Measurements from ENCODE around the gene RADIL.
A peak's percentile ranks its signal among the peaks of the same experiment; 100 is the strongest.
"Not testable (repeated sequence)": the region's sequence is repeated elsewhere in the genome, so short reads cannot be mapped to it uniquely, and the experiment has no call there.

Gene RADIL

DNA sequence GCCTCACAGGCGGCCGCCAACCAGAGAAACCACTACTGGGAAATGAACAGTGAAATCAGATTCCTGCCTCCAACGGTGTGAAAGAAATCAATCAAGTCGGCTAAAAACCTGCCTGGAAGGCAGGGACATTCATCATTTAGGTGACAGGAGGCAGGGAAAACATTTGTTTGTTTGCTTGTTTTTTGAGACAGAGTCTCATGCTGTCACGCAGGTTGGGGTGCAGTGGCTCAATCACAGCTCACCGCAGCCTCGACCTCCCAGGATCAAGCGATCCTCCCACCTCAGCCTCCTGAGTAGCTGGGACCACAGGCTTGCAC, 77.6 kb downstream of the RADIL start:
- Mint-ChIP-seq H3K27me3 (peaks cover 13% of the 10 kb centered on the region), H3K9me3 (no peaks in the 10 kb centered on the region), H3K4me3 (no peak overlapping the region), H3K27ac (no peak overlapping the region), H3K4me1 (ENCODE audit: low read depth) (peaks cover 5% of the 10 kb centered on the region), H3K36me3 (ENCODE audit: low read depth) (no peaks in the 10 kb centered on the region)
- no peak for DNase-seq

DNA sequence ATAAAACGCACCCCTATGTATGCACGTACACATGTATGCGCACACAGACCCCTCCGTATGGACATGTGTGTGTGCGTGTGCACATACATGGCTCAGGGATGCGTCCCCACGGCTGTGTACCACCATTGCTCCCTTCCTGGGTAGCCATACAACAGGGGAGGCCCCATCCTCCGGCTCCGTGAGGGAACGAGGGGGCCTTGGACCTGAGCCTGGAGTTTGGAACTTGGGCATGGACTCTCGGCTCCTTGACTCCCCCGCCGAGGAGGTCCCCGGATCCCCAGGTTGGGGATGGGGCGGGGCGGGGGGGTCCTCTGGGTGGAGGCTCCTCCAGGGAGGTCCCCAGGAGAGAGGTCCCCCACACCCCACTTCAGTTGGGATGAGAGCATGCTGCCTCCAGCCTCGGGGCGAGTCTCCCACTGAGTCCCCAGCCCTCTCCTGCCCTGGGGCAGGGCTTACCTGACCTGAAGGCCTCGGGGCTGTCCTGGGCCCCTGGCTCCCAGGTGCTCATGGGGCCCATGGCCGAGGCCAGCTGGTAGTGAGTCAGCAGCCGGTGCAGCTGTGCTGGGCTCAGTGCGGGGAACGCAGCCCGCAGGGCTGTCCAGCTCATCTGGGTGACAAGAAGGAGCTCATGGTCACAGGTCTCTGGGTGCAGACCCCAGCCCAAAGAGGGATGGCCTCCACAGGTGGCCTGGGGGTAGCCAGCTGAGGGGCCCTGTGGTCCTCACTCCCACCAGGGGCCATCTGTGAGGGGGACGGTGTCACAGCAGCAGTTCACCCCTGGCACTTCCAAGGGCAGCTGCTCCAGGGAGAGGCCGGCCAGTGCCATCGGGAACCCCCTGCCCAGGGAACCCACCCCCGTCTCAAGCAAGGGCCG, 78.2 kb downstream of the RADIL start:
- Mint-ChIP-seq H3K27me3 (peaks cover 10% of the 10 kb centered on the region), H3K36me3 (ENCODE audit: low read depth) (no peaks in the 10 kb centered on the region), H3K4me1 (ENCODE audit: low read depth) (peaks cover 5% of the 10 kb centered on the region), H3K4me3 (no peak overlapping the region), H3K27ac (no peak overlapping the region), H3K9me3 (no peaks in the 10 kb centered on the region)
- DNase-seq: no peak

DNA sequence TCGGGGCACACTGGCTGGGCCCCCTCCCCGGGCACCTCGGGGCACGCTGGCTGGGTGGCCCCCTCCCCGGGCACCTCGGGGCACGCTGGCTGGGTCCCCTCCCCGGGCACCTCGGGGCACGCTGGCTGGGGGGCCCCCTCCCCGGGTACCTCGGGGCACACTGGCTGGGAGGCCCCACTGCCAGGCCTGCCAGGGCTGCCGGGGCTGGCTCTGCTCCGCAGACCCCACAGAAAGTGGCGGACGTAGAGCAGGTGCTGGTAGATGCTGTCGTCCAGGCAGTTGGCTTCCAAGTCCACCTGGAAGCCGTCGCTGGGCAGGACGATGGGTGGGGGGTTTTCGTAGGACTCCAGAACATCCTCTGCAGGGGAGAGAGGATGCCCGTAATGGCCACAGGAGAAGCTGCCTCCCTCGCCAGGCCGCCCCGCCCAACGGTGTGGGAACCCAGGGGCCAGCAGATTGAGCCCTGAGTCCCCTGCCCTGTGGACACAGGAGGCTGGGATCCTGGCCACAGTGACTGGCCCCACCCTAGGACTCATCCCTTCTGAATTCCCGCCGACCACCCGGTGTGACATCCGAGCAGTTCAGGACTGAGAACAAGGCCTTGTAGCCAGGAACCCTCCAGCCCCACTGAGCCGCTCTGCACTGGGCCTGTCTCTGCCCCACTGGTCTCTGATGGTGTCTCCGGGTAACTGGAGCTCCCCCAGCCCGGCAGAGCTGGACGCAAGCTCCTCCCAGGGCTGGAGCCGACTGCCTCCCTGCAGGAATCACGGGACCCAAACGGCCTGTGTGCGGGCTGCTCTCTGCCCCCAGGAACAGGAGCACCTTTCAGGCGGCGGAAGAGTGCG, 79.9 kb downstream of the RADIL start:
- no peak overlapping the region for H3K4me3 Mint-ChIP-seq
- H3K36me3 Mint-ChIP-seq (ENCODE audit: low read depth): no peaks in the 10 kb centered on the region
- DNase-seq: no peak
- no peak overlapping the region for H3K27ac Mint-ChIP-seq
- H3K27me3 Mint-ChIP-seq: peaks cover 4% of the 10 kb centered on the region
- H3K9me3 Mint-ChIP-seq: no peaks in the 10 kb centered on the region
- no peaks in the 10 kb centered on the region for H3K4me1 Mint-ChIP-seq (ENCODE audit: low read depth)

GRCh38 chr7:4802577-4802976, 80.9 kb downstream of the RADIL start:
- not testable (repeated sequence) for H3K4me3 Mint-ChIP-seq; H3K27me3 Mint-ChIP-seq; H3K9me3 Mint-ChIP-seq; H3K27ac Mint-ChIP-seq; DNase-seq; H3K36me3 Mint-ChIP-seq (ENCODE audit: low read depth); H3K4me1 Mint-ChIP-seq (ENCODE audit: low read depth)

DNA sequence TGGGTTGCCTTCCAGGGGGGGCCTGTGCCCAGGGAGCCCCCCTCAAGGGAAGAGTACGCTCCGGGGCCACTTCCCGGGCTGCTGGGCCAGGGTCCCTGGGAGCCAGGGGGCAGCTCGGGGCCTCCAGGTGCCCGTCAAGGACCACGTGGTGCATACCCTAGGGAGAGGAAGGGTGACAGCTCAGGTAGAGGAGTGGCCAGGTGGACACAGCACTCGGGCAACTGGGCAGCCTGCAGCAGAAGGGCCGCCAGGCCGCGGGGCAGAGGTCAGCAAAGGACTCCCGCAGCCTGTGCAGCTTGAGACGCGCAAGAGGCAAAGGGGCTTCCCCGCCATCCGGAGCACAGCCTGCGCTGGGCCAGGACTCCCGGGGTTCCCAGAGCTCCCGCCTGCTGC, 81.7 kb downstream of the RADIL start:
- no peaks in the 10 kb centered on the region for H3K4me1 Mint-ChIP-seq (ENCODE audit: low read depth)
- H3K4me3 Mint-ChIP-seq: no peak overlapping the region
- H3K9me3 Mint-ChIP-seq: no peaks in the 10 kb centered on the region
- H3K27ac Mint-ChIP-seq: no peak overlapping the region
- peaks cover 1% of the 10 kb centered on the region for H3K27me3 Mint-ChIP-seq
- H3K36me3 Mint-ChIP-seq (ENCODE audit: low read depth): no peaks in the 10 kb centered on the region
- no peak for DNase-seq

DNA sequence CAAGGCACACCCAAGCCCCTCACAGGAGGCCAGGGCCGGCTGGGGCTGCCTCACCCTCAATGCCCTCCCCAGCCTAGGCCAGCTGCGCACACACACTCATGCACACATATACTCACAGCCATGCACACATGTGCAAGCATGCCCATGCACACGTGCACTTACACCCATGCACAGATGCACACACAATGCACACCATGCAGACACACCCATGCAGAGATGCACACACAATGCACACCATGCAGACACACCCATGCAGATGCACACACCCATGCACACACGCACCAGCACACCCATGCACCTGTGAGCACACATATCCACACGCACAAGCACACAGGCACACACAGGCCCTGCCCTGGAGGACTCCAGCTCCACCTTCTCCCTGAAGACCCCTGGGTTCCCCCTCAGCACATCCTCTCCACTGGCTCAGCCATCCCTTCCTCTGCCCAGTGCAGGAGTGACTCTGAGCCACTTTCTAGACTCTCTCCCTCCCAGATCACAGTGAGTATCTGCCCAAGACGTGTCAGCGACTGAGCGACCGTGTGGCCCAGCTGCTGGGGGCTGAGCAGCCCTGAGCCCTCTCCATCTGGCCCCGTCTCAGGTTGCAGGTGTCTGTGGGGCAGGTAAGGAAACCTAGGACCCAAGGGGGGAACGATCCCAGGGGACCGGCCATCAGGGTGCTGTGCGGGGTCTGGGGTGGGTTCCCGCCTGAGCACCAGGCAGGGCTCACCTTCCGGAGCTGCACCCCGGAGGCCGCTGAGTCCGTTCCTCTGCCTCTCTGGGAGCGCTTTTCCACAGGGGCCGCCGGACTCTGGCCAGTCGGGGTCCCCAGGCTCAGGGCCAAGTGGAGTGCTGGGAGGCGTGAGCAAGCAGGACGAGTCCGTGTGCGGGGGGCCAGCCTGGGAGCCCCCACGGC, 82.3 kb downstream of the RADIL start:
- Mint-ChIP-seq H3K4me3 (no peak overlapping the region), H3K36me3 (ENCODE audit: low read depth) (no peaks in the 10 kb centered on the region), H3K4me1 (ENCODE audit: low read depth) (no peaks in the 10 kb centered on the region), H3K9me3 (no peaks in the 10 kb centered on the region), H3K27ac (no peak overlapping the region), H3K27me3 (no peaks in the 10 kb centered on the region)
- DNase-seq: no peak

- Mint-ChIP-seq H3K9me3 (no peaks in the 10 kb centered on the region), H3K4me3 (no peak overlapping the region), H3K4me1 (ENCODE audit: low read depth) (no peaks in the 10 kb centered on the region), H3K27me3 (no peaks in the 10 kb centered on the region), H3K27ac (no peak overlapping the region), H3K36me3 (ENCODE audit: low read depth) (no peaks in the 10 kb centered on the region)
- no peak for DNase-seq
These were observed 83.0 kb downstream of the RADIL start for GRCh38 chr7:4800487-4800886.

DNA sequence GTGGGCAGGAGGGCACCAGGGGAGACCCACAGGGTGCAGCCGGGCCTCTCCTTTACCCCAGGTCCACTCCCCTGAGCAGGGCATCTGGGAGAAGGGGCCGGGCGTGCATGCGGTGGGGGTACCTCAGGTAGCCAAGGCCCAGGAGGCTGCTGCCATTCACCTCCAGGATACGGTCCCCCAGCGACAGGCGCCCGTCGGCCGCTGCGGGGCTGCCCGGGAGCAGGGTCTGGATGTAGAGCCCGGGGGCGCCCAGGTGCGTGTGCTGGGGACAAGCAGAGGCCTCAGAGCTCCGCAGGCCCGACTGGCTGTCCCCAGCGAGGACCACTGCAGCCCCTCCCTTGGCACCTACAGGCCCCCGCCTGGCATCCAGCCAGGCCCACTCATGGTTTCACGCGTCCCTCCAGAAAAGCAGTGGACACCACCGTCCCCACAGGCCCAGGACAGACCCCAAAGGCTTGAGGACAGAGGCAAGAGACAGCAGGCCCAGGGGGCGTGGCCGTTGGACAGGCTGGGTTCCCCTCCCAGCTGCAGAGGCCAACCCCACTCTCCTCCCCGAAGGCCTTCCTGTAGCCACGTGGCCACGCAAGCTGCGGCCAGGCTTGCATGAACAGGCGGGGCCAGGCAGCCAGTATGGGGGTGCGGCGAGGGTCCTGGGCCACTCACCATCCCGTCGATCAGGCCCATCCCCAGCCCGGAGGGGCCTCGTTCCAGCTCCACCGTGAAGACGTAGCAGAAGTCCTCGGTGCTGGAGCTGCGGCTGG, 83.8 kb downstream of the RADIL start:
- peaks cover under 1% of the 10 kb centered on the region for H3K36me3 Mint-ChIP-seq (ENCODE audit: low read depth)
- no peak for DNase-seq

DNA sequence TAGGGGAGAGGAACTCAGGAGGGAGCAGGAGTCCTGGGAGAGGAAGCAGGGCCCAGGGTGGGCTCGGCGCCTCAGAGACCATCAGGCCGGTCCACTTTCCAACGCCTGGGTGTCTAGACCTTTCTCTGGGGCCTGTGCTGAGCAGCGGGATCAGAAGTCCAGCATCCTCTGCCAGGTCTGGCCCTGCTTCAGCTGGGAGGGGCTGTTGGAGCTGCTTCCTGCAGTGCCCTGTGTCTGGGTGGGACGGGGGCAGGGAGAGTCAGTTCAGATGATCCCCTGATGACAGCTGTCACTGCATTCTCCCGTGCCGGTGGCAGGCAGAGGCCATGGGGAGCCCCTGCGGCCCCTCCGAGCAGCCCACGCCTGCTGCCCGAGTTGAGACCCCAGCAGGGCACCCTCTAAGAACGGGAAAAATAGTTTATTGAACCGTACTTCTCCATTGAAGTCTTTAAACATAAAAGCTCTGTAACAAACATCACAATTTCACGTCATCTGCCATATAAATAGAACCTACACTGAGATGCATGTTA, 84.7 kb downstream of the RADIL start:
- H3K4me3 Mint-ChIP-seq: no peak overlapping the region
- H3K27me3 Mint-ChIP-seq: no peaks in the 10 kb centered on the region
- H3K27ac Mint-ChIP-seq: no peak overlapping the region
- no peaks in the 10 kb centered on the region for H3K4me1 Mint-ChIP-seq (ENCODE audit: low read depth)
- H3K9me3 Mint-ChIP-seq: no peaks in the 10 kb centered on the region
- peaks cover 8% of the 10 kb centered on the region for H3K36me3 Mint-ChIP-seq (ENCODE audit: low read depth)
- no peak for DNase-seq

More for the DNA sequence above, 83.8 kb downstream of the RADIL start:
- Mint-ChIP-seq H3K9me3 (no peaks in the 10 kb centered on the region), H3K27ac (no peak overlapping the region), H3K4me1 (ENCODE audit: low read depth) (no peaks in the 10 kb centered on the region), H3K4me3 (no peak overlapping the region), H3K27me3 (no peaks in the 10 kb centered on the region)

- Mint-ChIP-seq H3K36me3 (ENCODE audit: low read depth) (peaks cover 8% of the 10 kb centered on the region), H3K4me3 (no peak overlapping the region)
- peak; percentile 83 for DNase-seq
These were observed 85.4 kb downstream of the RADIL start for GRCh38 chr7:4797858-4798705.

GRCh38 chr7:4796453-4796852, 87.1 kb downstream of the RADIL start:
- no peak for DNase-seq
- peaks cover 12% of the 10 kb centered on the region for H3K36me3 Mint-ChIP-seq (ENCODE audit: low read depth)
- H3K4me3 Mint-ChIP-seq: no peak overlapping the region
- no peaks in the 10 kb centered on the region for H3K9me3 Mint-ChIP-seq
- H3K27ac Mint-ChIP-seq: no peak overlapping the region
- H3K4me1 Mint-ChIP-seq (ENCODE audit: low read depth): peaks cover 5% of the 10 kb centered on the region
- H3K27me3 Mint-ChIP-seq: no peaks in the 10 kb centered on the region

More at GRCh38 chr7:4797858-4798705, 85.4 kb downstream of the RADIL start:
- Mint-ChIP-seq H3K27ac (no peak overlapping the region), H3K9me3 (no peaks in the 10 kb centered on the region), H3K4me1 (ENCODE audit: low read depth) (peaks cover 1% of the 10 kb centered on the region), H3K27me3 (no peaks in the 10 kb centered on the region)

DNA sequence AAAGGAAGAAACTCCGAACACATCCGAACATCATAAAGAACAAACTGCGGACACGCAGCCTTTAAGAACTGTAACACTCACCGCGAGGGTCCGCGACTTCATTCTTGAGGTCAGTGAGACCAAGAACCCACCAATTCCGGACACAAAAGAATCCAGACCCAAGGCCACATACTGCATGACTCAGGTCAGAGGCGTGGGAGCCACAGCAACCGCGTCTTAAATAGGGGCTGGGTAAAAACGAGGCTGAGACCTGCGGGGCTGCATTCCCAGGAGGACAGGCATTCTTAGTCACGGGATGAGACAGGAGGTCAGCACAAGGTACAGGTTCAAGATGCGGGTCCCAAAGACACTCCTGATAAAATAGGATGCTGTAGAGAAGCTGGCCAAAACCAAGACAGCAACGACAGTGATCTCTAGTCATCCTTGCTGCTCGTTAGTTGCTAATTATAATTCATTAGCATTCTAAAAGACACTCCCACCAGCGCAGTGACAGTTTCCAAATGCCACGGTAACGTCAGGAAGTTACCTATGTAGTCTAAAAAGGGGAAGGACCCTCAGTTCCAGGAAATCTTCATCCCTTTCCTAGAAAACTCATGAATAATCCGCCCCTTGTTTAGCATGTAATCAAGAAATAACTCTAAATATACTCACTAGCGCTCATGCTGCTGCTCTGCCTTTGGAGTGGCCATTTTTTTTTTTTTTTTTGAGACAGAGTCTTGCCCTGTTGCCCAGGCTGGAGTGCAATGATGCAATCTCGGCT, 88.7 kb downstream of the RADIL start:
- Mint-ChIP-seq H3K4me1 (ENCODE audit: low read depth) (peaks cover 5% of the 10 kb centered on the region), H3K27me3 (no peaks in the 10 kb centered on the region), H3K4me3 (no peak overlapping the region), H3K9me3 (no peaks in the 10 kb centered on the region), H3K27ac (no peak overlapping the region), H3K36me3 (ENCODE audit: low read depth) (peaks cover 27% of the 10 kb centered on the region)
- no peak for DNase-seq

All from activated T-cell treated with anti-CD3 and anti-CD28 coated beads, Interleukin-2, amount 50 U/mL, for 24 hours (primary cell).